Measurements from ENCODE around the gene C3orf33.

C3orf33 gene

GRCh38 chr3:155747946-155748290 is 58.2 kb downstream of the C3orf33 start:
- no peaks in the 10 kb centered on the region for H3K36me3 ChIP-seq (ENCODE audit: insufficient read depth, low read length)
- H3K27me3 ChIP-seq (ENCODE audit: insufficient read depth, low read length, poor library complexity) = peaks cover 18% of the 10 kb centered on the region
- no peaks in the 10 kb centered on the region for H4K20me1 ChIP-seq (ENCODE audit: insufficient read depth, low read length)
- no peak overlapping the region for H3K27ac ChIP-seq (ENCODE audit: low read length)
- TF ChIP-seq, protein P1, sequence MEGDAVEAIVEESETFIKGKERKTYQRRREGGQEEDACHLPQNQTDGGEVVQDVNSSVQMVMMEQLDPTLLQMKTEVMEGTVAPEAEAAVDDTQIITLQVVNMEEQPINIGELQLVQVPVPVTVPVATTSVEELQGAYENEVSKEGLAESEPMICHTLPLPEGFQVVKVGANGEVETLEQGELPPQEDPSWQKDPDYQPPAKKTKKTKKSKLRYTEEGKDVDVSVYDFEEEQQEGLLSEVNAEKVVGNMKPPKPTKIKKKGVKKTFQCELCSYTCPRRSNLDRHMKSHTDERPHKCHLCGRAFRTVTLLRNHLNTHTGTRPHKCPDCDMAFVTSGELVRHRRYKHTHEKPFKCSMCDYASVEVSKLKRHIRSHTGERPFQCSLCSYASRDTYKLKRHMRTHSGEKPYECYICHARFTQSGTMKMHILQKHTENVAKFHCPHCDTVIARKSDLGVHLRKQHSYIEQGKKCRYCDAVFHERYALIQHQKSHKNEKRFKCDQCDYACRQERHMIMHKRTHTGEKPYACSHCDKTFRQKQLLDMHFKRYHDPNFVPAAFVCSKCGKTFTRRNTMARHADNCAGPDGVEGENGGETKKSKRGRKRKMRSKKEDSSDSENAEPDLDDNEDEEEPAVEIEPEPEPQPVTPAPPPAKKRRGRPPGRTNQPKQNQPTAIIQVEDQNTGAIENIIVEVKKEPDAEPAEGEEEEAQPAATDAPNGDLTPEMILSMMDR (IDR thresholded peaks at IDR 0.05; ENCODE audit: borderline replicate concordance, extremely low read depth, low read length, poor library complexity, severe bottlenecking) = no peak
- no peak for TF ChIP-seq EZH2 (IDR thresholded peaks at IDR 0.05; ENCODE audit: borderline replicate concordance, low read depth, low read length, severe bottlenecking)
- H3K9ac ChIP-seq (ENCODE audit: low read depth, low read length) = no peak overlapping the region
- peaks cover 18% of the 10 kb centered on the region for H3K4me1 ChIP-seq (ENCODE audit: insufficient read depth, low read length)
- H3K9me3 ChIP-seq (ENCODE audit: insufficient read depth, low read length, severe bottlenecking) = no peaks in the 10 kb centered on the region
- no peak overlapping the region for H3K4me3 ChIP-seq (ENCODE audit: low read depth in 1 of 2, low read length in 2 of 2)
- no peaks in the 10 kb centered on the region for H3K79me2 ChIP-seq (ENCODE audit: insufficient read depth, low read length)
- ATAC-seq (ENCODE audit: insufficient read depth, low read depth) (no peak), DNase-seq (no peak)
- no peak overlapping the region for H2AFZ ChIP-seq (ENCODE audit: low read depth, low read length)
- no peak overlapping the region for H3K4me2 ChIP-seq (ENCODE audit: insufficient read depth, low read length)

DNA sequence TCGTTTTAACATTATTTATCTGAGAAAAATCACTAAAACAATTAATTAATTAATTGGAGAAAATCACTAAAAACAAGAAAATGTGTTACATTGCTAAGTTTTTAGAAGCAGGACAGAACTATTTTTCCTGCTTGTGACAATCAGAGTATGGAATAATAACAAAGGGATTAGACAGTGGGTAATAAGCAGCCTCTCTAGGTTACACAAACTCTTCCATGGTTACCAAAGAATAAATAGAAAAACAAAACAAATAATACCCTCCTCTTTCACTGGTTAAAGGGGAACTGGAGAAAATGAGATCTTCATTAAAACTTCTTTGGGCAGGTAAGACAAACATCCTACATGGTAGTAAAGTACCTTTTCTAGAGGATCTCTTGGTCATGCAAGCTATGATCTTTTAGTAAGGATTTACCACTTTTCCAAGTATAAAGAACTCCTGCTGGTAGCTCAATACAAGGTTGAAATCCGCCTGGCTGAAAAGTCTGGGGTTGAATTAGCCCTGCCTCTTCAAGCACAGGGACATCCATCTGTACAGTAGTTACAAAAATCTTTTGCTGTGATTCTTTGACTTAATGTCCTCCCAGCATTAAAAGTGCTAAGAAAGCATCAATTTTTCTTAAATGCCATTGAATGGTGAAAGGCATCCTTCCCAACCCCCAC is 58.7 kb downstream of the C3orf33 start:
- no peak for DNase-seq
- Histone ChIP-seq H3K9ac (ENCODE audit: low read depth, low read length) (no peak overlapping the region), H3K4me1 (ENCODE audit: insufficient read depth, low read length) (peaks cover 18% of the 10 kb centered on the region), H3K79me2 (ENCODE audit: insufficient read depth, low read length) (no peaks in the 10 kb centered on the region), H3K4me3 (ENCODE audit: low read depth in 1 of 2, low read length in 2 of 2) (no peak overlapping the region), H3K27ac (ENCODE audit: low read length) (no peak overlapping the region), H4K20me1 (ENCODE audit: insufficient read depth, low read length) (no peaks in the 10 kb centered on the region), H3K36me3 (ENCODE audit: insufficient read depth, low read length) (no peaks in the 10 kb centered on the region), H2AFZ (ENCODE audit: low read depth, low read length) (no peak overlapping the region), H3K27me3 (ENCODE audit: insufficient read depth, low read length, poor library complexity) (peaks cover 23% of the 10 kb centered on the region), H3K4me2 (ENCODE audit: insufficient read depth, low read length) (no peak overlapping the region), H3K9me3 (ENCODE audit: insufficient read depth, low read length, severe bottlenecking) (no peaks in the 10 kb centered on the region)
- no peak for ATAC-seq (ENCODE audit: insufficient read depth, low read depth)
- no peak for TF ChIP-seq EZH2 (IDR thresholded peaks at IDR 0.05; ENCODE audit: borderline replicate concordance, low read depth, low read length, severe bottlenecking)
- TF ChIP-seq, protein P1 (IDR thresholded peaks at IDR 0.05; ENCODE audit: borderline replicate concordance, extremely low read depth, low read length, poor library complexity, severe bottlenecking) = no peak

GRCh38 chr3:155746703-155747102 is 59.4 kb downstream of the C3orf33 start:
- no peak for TF ChIP-seq EZH2 (IDR thresholded peaks at IDR 0.05; ENCODE audit: borderline replicate concordance, low read depth, low read length, severe bottlenecking)
- TF ChIP-seq, protein P1 (IDR thresholded peaks at IDR 0.05; ENCODE audit: borderline replicate concordance, extremely low read depth, low read length, poor library complexity, severe bottlenecking) = no peak
- Histone ChIP-seq H2AFZ (ENCODE audit: low read depth, low read length) (no peak overlapping the region), H3K79me2 (ENCODE audit: insufficient read depth, low read length) (no peaks in the 10 kb centered on the region), H3K9me3 (ENCODE audit: insufficient read depth, low read length, severe bottlenecking) (no peaks in the 10 kb centered on the region), H3K4me3 (ENCODE audit: low read depth in 1 of 2, low read length in 2 of 2) (no peak overlapping the region), H3K27ac (ENCODE audit: low read length) (no peak overlapping the region), H4K20me1 (ENCODE audit: insufficient read depth, low read length) (no peaks in the 10 kb centered on the region), H3K36me3 (ENCODE audit: insufficient read depth, low read length) (no peaks in the 10 kb centered on the region), H3K27me3 (ENCODE audit: insufficient read depth, low read length, poor library complexity) (peaks cover 27% of the 10 kb centered on the region), H3K4me2 (ENCODE audit: insufficient read depth, low read length) (no peak overlapping the region), H3K9ac (ENCODE audit: low read depth, low read length) (no peak overlapping the region), H3K4me1 (ENCODE audit: insufficient read depth, low read length) (peaks cover 18% of the 10 kb centered on the region)
- no peak for DNase-seq
- no peak for ATAC-seq (ENCODE audit: insufficient read depth, low read depth)

All from DND-41 (cell line).